Right atrium auricular region (tissue), 2 donors: Measurements from ENCODE around the gene APC2. TPM values are rescaled to one million over a fixed set of nuclear protein-coding genes. Genes with fewer than 3 reads are reported as not detected.

Experiments used
- DNase-seq: peaks from one replicate; pipeline ENCODE4 v3.0.0-alpha.2; 2019; ENCODE audit warnings: low spot score
- H3K27ac ChIP-seq, 2 donors: fragments of 200-600 bp; sonication (generic); 1 replicate in 1 of 2; 2 replicates in 1 of 2; pipeline ENCODE4 v1.5.1; 2016 to 2019
- H3K27me3 ChIP-seq, 2 donors: fragments of 200-600 bp; sonication (generic); one replicate each; pipeline versions ENCODE4 v1.5.1 to v1.6.0; 2017 to 2019
- H3K36me3 ChIP-seq: fragments of 200-600 bp; sonication (generic); one replicate; pipeline ENCODE4 v1.5.1; 2016
- H3K4me1 ChIP-seq, 2 donors: fragments of 200-600 bp; sonication (generic); one replicate each; pipeline versions ENCODE4 v1.5.1 to v1.6.0; 2017 to 2019
- H3K4me3 ChIP-seq, 2 donors: fragments of 200-600 bp; sonication (generic); 1 replicate in 1 of 2; 2 replicates in 1 of 2; pipeline ENCODE4 v1.5.1; 2017 to 2019; ENCODE audit warnings: mild to moderate bottlenecking in 1 of 2, moderate library complexity in 1 of 2
- H3K9me3 ChIP-seq, 2 donors: fragments of 200-600 bp; sonication (generic); one replicate each; pipeline ENCODE4 v1.5.1; 2019
- CTCF ChIP-seq, 2 donors: fragments of 200-600 bp; sonication (generic); IDR thresholded peaks; one replicate each; pipeline ENCODE4 v1.5.1; 2019; ENCODE audit warnings: antibody characterized with exemption in 2 of 2
- total RNA-seq, 2 donors: library from RNA; depleted of rRNA; stranded (reverse); fragments of >200 nt; gene quantifications; one replicate each; pipeline ENCODE4 v1.1.0, GENCODE V29; 2016

APC2 gene
- total RNA-seq, 2 donors from 2014 or later, result 0.04 to 0.35 TPM

- H3K27me3 ChIP-seq, result no peaks in the 10 kb centered on the region
- no peaks in the 10 kb centered on the region for H3K9me3 ChIP-seq
- no peak for TF ChIP-seq CTCF (IDR thresholded peaks at IDR 0.05)
- DNase-seq, result no peak
- H3K4me3 ChIP-seq, result no peak overlapping the region
- H3K27ac ChIP-seq, result no peak overlapping the region
- peaks cover 83% of the 10 kb centered on the region for H3K36me3 ChIP-seq
- H3K4me1 ChIP-seq, result peaks cover 0 to 14% of the 10 kb centered on the region in 2 donors
These were observed 22.6 kb upstream of the APC2 start for GRCh38 chr19:1427221-1427920.

- Histone ChIP-seq H3K9me3 (no peaks in the 10 kb centered on the region), H3K4me3 (no peak overlapping the region), H3K27me3 (no peaks in the 10 kb centered on the region), H3K36me3 (peaks cover 83% of the 10 kb centered on the region), H3K4me1 (peaks cover 0 to 14% of the 10 kb centered on the region in 2 donors), H3K27ac (peak overlapping the region; percentile 46 to 59)
- no peak for DNase-seq
- TF ChIP-seq CTCF (IDR thresholded peaks at IDR 0.05), result no peak
These were observed 21.1 kb upstream of the APC2 start for GRCh38 chr19:1428738-1429391.

- H3K27me3 ChIP-seq, result no peaks in the 10 kb centered on the region
- peaks cover 86% of the 10 kb centered on the region for H3K36me3 ChIP-seq
- peak overlapping the region; percentile 46 to 59 for H3K27ac ChIP-seq
- no peak for DNase-seq
- peaks cover 0 to 14% of the 10 kb centered on the region in 2 donors for H3K4me1 ChIP-seq
- H3K4me3 ChIP-seq, result no peak overlapping the region
- no peak for TF ChIP-seq CTCF (IDR thresholded peaks at IDR 0.05)
- H3K9me3 ChIP-seq, result no peaks in the 10 kb centered on the region
These were observed 20.2 kb upstream of the APC2 start for GRCh38 chr19:1429750-1430149.

- H3K27me3 ChIP-seq, result no peaks in the 10 kb centered on the region
- peaks cover 82% of the 10 kb centered on the region for H3K36me3 ChIP-seq
- TF ChIP-seq CTCF (IDR thresholded peaks at IDR 0.05), result no peak
- peak overlapping the region in 1 of 2 donors; percentile 59 for H3K27ac ChIP-seq
- H3K4me1 ChIP-seq, result peaks cover 0 to 14% of the 10 kb centered on the region in 2 donors
- no peak for DNase-seq
- no peaks in the 10 kb centered on the region for H3K9me3 ChIP-seq
- no peak overlapping the region for H3K4me3 ChIP-seq
These were observed 19.7 kb upstream of the APC2 start for GRCh38 chr19:1430246-1430645.

- peaks cover 65% of the 10 kb centered on the region for H3K36me3 ChIP-seq
- peaks cover 0 to 14% of the 10 kb centered on the region in 2 donors for H3K4me1 ChIP-seq
- no peaks in the 10 kb centered on the region for H3K27me3 ChIP-seq
- DNase-seq, result no peak
- no peak overlapping the region for H3K27ac ChIP-seq
- no peak overlapping the region for H3K4me3 ChIP-seq
- no peak for TF ChIP-seq CTCF (IDR thresholded peaks at IDR 0.05)
- H3K9me3 ChIP-seq, result no peaks in the 10 kb centered on the region
These were observed 18.0 kb upstream of the APC2 start for GRCh38 chr19:1431759-1432506.
